Peyer's patch (tissue), 4 donors: ENCODE data around the gene LYST. TPM values are rescaled to one million over a fixed set of nuclear protein-coding genes. Genes with fewer than 3 reads are reported as not detected.

Experiments used
- DNase-seq, 3 donors: peaks; one replicate each; pipeline ENCODE4 v3.0.0-alpha.2; 2017 to 2019
- H3K27ac ChIP-seq, 4 donors: fragments of 200-600 bp; sonication (generic); one replicate each; pipeline ENCODE4 v1.5.1; 2016 to 2019
- H3K27me3 ChIP-seq, 2 donors: fragments of 200-600 bp; sonication (generic); one replicate each; pipeline ENCODE4 v1.5.1; 2019
- H3K36me3 ChIP-seq, 3 donors: fragments of 200-600 bp; sonication (generic); one replicate each; pipeline ENCODE4 v1.5.1; 2016 to 2019
- H3K4me1 ChIP-seq, 4 donors: fragments of 200-600 bp; sonication (generic); one replicate each; pipeline ENCODE4 v1.5.1; 2016 to 2019
- H3K4me3 ChIP-seq, 4 donors: fragments of 200-600 bp; sonication (generic); 1 replicate in 3 of 4; 2 replicates in 1 of 4; pipeline ENCODE4 v1.5.1; 2016 to 2019; ENCODE audit warnings: mild to moderate bottlenecking in 1 of 4
- H3K9me3 ChIP-seq, 4 donors: fragments of 200-600 bp; sonication (generic); one replicate each; pipeline ENCODE4 v1.5.1; 2016 to 2019; ENCODE audit warnings: mild to moderate bottlenecking in 1 of 4
- CTCF ChIP-seq, 6 experiments: fragments of 450-650 bp in 4 of 6; fragments of 200-600 bp in 2 of 6; sonication (generic) in 1 of 6; IDR thresholded peaks; one replicate each; pipeline ENCODE4 v1.5.1; 2017 to 2019; ENCODE audit warnings: antibody characterized with exemption in 6 of 6, mild to moderate bottlenecking in 3 of 6, moderate library complexity in 1 of 6
- POLR2A ChIP-seq, 2 donors: fragments of 450-650 bp; IDR thresholded peaks; one replicate each; pipeline ENCODE4 v1.5.1; 2017; ENCODE audit warnings: antibody characterized with exemption in 2 of 2, mild to moderate bottlenecking in 2 of 2, moderate library complexity in 2 of 2
- total RNA-seq, 4 donors: library from RNA; depleted of rRNA; stranded (reverse); fragments of >200 nt; gene quantifications; one replicate each; pipeline ENCODE4 v1.1.0, GENCODE V29; 2016

LYST gene
- total RNA-seq, 4 donors from 2014 or later = 27.8 to 68.5 (median 35.5) TPM

DNA sequence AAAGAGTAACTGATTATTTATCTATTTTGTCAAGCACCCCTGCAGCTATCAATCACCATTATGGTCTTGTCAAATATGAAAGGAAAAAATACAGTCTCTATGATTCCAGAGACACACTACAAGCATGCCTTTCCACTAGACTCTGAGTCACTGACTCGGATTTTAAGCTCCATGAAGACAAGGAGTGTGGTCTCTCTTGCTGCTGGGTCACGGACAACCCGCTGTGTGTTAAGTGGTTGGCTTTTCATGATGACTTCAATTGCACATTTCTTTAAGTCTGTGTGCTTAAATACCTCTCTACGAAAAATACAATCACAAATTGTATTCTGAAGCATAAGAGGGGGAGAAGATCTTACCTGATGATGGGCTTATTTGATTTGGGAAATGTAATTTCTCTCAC lies 203.1 kb downstream of the LYST start:
- no peak for TF ChIP-seq CTCF (IDR thresholded peaks at IDR 0.05)
- no peak for TF ChIP-seq POLR2A (IDR thresholded peaks at IDR 0.05)
- Histone ChIP-seq H3K36me3 (peaks cover 0 to 31% (median 0%) of the 10 kb centered on the region in 3 donors), H3K27ac (no peak overlapping the region), H3K9me3 (no peaks in the 10 kb centered on the region), H3K27me3 (no peaks in the 10 kb centered on the region), H3K4me3 (no peak overlapping the region), H3K4me1 (no peaks in the 10 kb centered on the region)
- DNase-seq = no peak

GRCh38 chr1:235661568-235661967 lies 205.1 kb downstream of the LYST start:
- no peak for DNase-seq
- Histone ChIP-seq H3K9me3 (no peaks in the 10 kb centered on the region), H3K4me3 (no peak overlapping the region), H3K27me3 (no peaks in the 10 kb centered on the region), H3K27ac (no peak overlapping the region), H3K36me3 (peaks cover 0 to 31% (median 0%) of the 10 kb centered on the region in 3 donors), H3K4me1 (no peaks in the 10 kb centered on the region)
- TF ChIP-seq POLR2A (IDR thresholded peaks at IDR 0.05) (no peak), CTCF (IDR thresholded peaks at IDR 0.05) (no peak)

GRCh38 chr1:235659186-235659771 lies 207.4 kb downstream of the LYST start:
- Histone ChIP-seq H3K36me3 (peaks cover 0 to 25% (median 0%) of the 10 kb centered on the region in 3 donors), H3K4me1 (no peaks in the 10 kb centered on the region), H3K9me3 (no peaks in the 10 kb centered on the region), H3K27ac (no peak overlapping the region), H3K27me3 (no peaks in the 10 kb centered on the region), H3K4me3 (no peak overlapping the region)
- TF ChIP-seq POLR2A (IDR thresholded peaks at IDR 0.05) (no peak), CTCF (IDR thresholded peaks at IDR 0.05) (no peak)
- DNase-seq = peak in 1 of 3 donors; percentile 25

- no peak overlapping the region for H3K4me3 ChIP-seq
- no peaks in the 10 kb centered on the region for H3K27me3 ChIP-seq
- no peaks in the 10 kb centered on the region for H3K4me1 ChIP-seq
- TF ChIP-seq POLR2A (IDR thresholded peaks at IDR 0.05) (no peak), CTCF (IDR thresholded peaks at IDR 0.05) (no peak)
- peaks cover 0 to 16% (median 0%) of the 10 kb centered on the region in 3 donors for H3K36me3 ChIP-seq
- no peak for DNase-seq
- H3K27ac ChIP-seq = no peak overlapping the region
- H3K9me3 ChIP-seq = no peaks in the 10 kb centered on the region
Measured at GRCh38 chr1:235657747-235658526, 208.8 kb downstream of the LYST start.

- no peak for TF ChIP-seq POLR2A (IDR thresholded peaks at IDR 0.05)
- no peak for TF ChIP-seq CTCF (IDR thresholded peaks at IDR 0.05)
- H3K4me1 ChIP-seq = no peaks in the 10 kb centered on the region
- H3K27ac ChIP-seq = no peak overlapping the region
- no peak for DNase-seq
- H3K9me3 ChIP-seq = no peaks in the 10 kb centered on the region
- H3K27me3 ChIP-seq = no peaks in the 10 kb centered on the region
- peaks cover 0 to 9% (median 0%) of the 10 kb centered on the region in 3 donors for H3K36me3 ChIP-seq
- no peak overlapping the region for H3K4me3 ChIP-seq
Measured at GRCh38 chr1:235657269-235657668, 209.4 kb downstream of the LYST start.
